MM.1S (cell line): ENCODE data around the gene PPP5C.

Experiments
- EZH2 ChIP-seq: fragments of 300-600 bp; sonication (generic); optimal IDR thresholded peaks from 2 replicates; pipeline ENCODE3; 2017; ENCODE audit warnings: low read depth, mild to moderate bottlenecking, antibody characterized with exemption, low read length, mixed read lengths
- EZH2phosphoT487 ChIP-seq: fragments of 300-600 bp; sonication (generic); IDR thresholded peaks from 2 replicates; pipeline ENCODE4 v1.6.1; 2018; ENCODE audit warnings: antibody characterized with exemption, low read length
- TF ChIP-seq, protein P1 (sequence below): fragments of 300-600 bp; sonication (generic); IDR thresholded peaks from 2 replicates; pipeline ENCODE4 v1.5.1; 2016; ENCODE audit warnings: antibody characterized with exemption, low read length, mixed read lengths

DNA sequence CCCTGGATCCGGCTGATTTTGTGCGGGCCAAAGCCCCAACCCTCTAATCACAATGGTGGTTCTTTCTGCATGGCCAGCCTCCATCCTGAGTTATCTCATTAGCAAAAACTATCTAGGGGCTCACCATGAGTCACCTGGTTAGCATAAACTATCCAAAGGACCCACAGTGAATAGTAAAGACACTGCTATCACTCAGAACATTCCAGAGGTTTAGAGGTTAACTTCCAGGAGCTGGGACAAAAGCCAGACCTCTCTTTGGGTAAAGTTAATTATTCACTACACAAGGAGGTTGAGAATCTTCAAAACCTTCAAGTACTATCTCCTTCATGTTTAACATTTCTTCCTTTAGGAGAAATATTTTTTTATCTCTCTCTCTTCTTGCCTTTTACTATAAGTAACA is 18.8 kb upstream of the PPP5C start:
- TF ChIP-seq, protein P1, sequence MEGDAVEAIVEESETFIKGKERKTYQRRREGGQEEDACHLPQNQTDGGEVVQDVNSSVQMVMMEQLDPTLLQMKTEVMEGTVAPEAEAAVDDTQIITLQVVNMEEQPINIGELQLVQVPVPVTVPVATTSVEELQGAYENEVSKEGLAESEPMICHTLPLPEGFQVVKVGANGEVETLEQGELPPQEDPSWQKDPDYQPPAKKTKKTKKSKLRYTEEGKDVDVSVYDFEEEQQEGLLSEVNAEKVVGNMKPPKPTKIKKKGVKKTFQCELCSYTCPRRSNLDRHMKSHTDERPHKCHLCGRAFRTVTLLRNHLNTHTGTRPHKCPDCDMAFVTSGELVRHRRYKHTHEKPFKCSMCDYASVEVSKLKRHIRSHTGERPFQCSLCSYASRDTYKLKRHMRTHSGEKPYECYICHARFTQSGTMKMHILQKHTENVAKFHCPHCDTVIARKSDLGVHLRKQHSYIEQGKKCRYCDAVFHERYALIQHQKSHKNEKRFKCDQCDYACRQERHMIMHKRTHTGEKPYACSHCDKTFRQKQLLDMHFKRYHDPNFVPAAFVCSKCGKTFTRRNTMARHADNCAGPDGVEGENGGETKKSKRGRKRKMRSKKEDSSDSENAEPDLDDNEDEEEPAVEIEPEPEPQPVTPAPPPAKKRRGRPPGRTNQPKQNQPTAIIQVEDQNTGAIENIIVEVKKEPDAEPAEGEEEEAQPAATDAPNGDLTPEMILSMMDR = no peak
- TF ChIP-seq EZH2 = no peak
- TF ChIP-seq EZH2phosphoT487 = no peak
